HEK293T (cell line): ENCODE measurements around the gene STXBP6.

ENCODE experiments used
- ARNT ChIP-seq: fragments of 450-650 bp; IDR thresholded peaks from 2 replicates; pipeline ENCODE4 v1.6.1; 2017; ENCODE audit warnings: mild to moderate bottlenecking
- BHLHE40 ChIP-seq: fragments of 450-650 bp; IDR thresholded peaks from 2 replicates; pipeline ENCODE4 v1.6.1; 2016; ENCODE audit warnings: mild to moderate bottlenecking, moderate library complexity, borderline replicate concordance
- CTBP1 ChIP-seq: fragments of 450-650 bp; IDR thresholded peaks from 2 replicates; pipeline ENCODE4 v1.6.1; 2016; ENCODE audit warnings: borderline replicate concordance
- FOXA1 ChIP-seq: fragments of 450-650 bp; IDR thresholded peaks from 2 replicates; pipeline ENCODE4 v1.6.1; 2016; ENCODE audit warnings: mild to moderate bottlenecking
- FOXM1 ChIP-seq: fragments of 450-650 bp; IDR thresholded peaks from 2 replicates; pipeline ENCODE4 v1.6.1; 2017; ENCODE audit warnings: mild to moderate bottlenecking, borderline replicate concordance
- L3MBTL2 ChIP-seq: fragments of 450-650 bp; conservative IDR thresholded peaks from 2 replicates; pipeline ENCODE4 v1.6.1; 2016; ENCODE audit warnings: mild to moderate bottlenecking
- NFRKB ChIP-seq: fragments of 450-650 bp; IDR thresholded peaks from 2 replicates; pipeline ENCODE4 v1.6.1; 2016; ENCODE audit warnings: mild to moderate bottlenecking, moderate library complexity
- PKNOX1 ChIP-seq: fragments of 450-650 bp; IDR thresholded peaks from 2 replicates; pipeline ENCODE4 v1.6.1; 2016
- SP1 ChIP-seq: fragments of 450-650 bp; IDR thresholded peaks from 2 replicates; pipeline ENCODE4 v1.6.1; 2017
- TARDBP ChIP-seq: fragments of 450-650 bp; IDR thresholded peaks from 2 replicates; pipeline ENCODE4 v1.6.1; 2016
- ZNF384 ChIP-seq: fragments of 450-650 bp; IDR thresholded peaks from 2 replicates; pipeline ENCODE4 v1.6.1; 2016

- no peak for TF ChIP-seq FOXA1
- TF ChIP-seq BHLHE40 = no peak
- TF ChIP-seq CTBP1 = no peak
- TF ChIP-seq SP1 = no peak
- no peak for TF ChIP-seq NFRKB
- no peak for TF ChIP-seq PKNOX1
- no peak for TF ChIP-seq ARNT
- no peak for TF ChIP-seq TARDBP
- no peak for TF ChIP-seq FOXM1
- no peak for TF ChIP-seq ZNF384
- no peak for TF ChIP-seq L3MBTL2
Observed at GRCh38 chr14:25003537-25003936, 46.4 kb downstream of the STXBP6 start.
